Muscle of back (tissue), 13 donors: ENCODE measurements around the gene MINDY1. TPM values are rescaled to one million over a fixed set of nuclear protein-coding genes. Genes with fewer than 3 reads are reported as not detected.

Experiments
- DNase-seq, 3 donors: peaks; one replicate each; pipeline versions ENCODE4 v3.0.0 to v3.0.0-alpha.2; 2013
- long read RNA-seq, 9 donors: transcript quantifications; one replicate each; lab custom pipeline, GENCODE V29; 2026
- polyA plus RNA-seq, 10 donors: library from polyadenylated mRNA; unstranded; fragments of 120-200 nt; gene quantifications; one replicate each; pipeline ENCODE4 v1.2.1, GENCODE V29; 2013; ENCODE audit not compliant: insufficient read length in 10 of 10

MINDY1 gene, protein sequence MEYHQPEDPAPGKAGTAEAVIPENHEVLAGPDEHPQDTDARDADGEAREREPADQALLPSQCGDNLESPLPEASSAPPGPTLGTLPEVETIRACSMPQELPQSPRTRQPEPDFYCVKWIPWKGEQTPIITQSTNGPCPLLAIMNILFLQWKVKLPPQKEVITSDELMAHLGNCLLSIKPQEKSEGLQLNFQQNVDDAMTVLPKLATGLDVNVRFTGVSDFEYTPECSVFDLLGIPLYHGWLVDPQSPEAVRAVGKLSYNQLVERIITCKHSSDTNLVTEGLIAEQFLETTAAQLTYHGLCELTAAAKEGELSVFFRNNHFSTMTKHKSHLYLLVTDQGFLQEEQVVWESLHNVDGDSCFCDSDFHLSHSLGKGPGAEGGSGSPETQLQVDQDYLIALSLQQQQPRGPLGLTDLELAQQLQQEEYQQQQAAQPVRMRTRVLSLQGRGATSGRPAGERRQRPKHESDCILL
- 10 to 100 TPM; 14.8 to 22.7 (median 17.4) TPM for polyA plus RNA-seq
- long read RNA-seq, donor 1, result 0 reads
- long read RNA-seq, donor 2, result 0 reads
- long read RNA-seq, donor 3, result 0 reads
- long read RNA-seq, donor 4, result 0 reads
- long read RNA-seq, donor 5, result 0 reads
- long read RNA-seq, donor 6, result 0 reads
- long read RNA-seq, donor 7, result 0 reads
- long read RNA-seq, donor 8, result 0 reads
- long read RNA-seq, donor 9, result 0 reads

DNA sequence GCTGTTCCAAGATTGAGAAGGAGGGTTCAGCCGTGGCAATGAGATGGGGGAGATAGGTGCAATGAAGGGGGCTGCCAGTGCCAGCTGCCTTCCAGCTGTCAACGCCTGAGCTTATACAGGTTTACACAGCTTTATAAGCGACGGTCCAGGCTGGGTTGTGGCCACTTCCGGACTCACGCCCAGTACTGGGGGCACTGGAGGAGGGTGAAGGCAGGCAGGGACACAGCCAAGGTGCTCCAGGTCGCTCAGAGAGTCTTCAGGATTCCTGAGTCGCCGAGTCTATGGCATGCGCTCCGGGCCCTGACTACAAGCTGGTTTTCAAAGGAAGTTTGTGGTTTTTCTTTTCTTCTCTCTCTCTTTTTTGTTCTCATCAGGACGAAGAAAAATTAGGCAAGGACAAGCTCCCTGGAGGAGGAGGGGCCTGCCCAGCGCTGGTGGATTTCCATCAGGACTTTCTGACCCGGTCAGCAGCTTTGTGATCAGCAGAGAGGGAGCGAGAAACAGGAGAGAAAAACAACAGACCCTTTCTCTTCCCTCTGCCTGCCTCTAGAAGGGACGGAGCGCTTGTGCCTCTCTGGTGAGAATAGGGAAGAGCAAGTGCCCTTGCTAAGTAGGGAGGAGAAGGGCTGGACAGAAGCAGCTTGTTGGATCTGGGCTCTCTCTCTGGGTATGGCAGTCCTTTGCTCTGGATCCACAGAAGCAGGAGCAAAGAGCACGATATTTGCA is at the start of gene MINDY1:
Gene MINDY1, minus strand, starts transcription at position 576 of the 726 bp plus-strand sequence. CDS start 4,285 bp downstream, outside the sequence.
- peak; percentile 85 to 92 (median 85) for DNase-seq

- no peak for DNase-seq
Measured at GRCh38 chr1:151056149-151056548, 49.4 kb upstream of the MINDY1 start.

DNA sequence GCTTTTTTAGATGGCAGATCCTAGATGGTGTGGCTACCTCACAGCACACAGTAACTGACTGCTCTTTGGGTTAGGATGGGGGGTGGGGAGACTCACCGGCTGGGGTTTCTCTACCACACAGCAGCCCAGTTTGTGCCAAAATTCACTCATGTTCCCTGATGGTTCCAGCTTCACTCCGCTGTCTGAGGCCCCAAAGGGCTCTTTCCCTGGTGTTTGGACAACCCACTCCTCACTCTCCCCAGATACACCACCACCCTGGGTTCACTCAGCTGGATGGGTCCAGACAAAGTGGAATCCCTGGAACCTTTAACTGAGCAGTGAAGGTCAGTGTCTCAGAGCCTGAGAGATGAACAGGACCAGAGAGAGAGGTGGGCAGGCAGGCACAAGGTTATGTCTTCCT is 48.9 kb upstream of the MINDY1 start:
- DNase-seq, result no peak

DNA sequence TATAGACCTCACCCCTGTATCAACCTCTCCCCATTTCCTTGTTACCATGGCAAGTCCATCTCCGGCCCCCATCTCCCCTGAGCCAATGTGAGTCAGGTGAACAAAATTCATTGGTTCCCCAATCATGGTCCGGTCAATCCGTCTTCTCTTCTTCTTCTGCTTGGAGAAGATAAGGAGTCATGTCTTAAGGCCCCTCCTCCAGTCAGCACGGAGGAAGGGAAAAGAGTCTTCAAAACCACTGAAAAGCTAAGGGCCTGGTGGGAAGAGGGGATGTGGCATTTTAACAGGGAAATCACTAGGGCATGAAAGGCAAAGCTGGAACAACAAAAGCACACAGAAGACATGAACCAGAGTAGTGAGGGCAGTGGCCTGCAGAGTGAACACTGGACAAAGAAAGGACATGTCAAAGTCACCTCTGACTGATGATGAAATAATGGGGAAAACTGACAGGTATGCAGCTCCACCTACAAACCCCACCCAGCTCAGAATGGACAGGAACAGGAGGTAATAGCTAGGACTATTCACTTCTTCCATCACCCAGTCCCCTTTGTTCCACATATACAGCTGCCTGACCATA is 48.4 kb upstream of the MINDY1 start:
- DNase-seq, result no peak

DNA sequence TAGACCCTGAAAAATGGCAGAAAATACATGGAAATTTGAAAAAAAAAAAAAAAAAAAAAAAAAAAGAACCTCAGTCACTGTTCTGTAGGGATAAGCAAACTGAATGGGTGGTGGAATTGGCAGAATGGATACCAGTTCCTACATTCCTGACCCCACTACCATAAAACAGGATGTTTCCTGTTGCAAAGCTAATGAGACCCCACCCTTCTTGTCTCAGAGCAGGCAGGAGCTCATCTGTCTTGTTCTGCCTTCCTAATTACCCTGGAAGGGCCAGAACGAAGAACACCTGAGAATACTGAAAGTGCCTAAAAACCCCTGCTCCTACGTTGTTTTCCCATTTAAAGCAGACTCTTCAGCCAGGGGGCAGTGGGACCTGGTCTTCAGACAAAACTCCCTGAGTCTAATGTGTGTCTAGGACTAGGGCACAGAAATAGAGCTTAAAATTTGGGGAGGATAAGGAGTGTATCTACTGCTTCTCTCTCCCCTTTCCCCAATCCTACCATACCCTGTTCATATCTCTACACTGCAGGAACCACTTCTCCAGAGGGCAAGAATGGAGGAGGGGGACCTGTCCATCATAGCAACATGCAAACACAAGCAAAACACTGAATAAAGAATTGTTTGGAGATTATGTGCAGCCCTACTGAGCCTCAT is 44.8 kb upstream of the MINDY1 start:
- DNase-seq, result no peak

DNA sequence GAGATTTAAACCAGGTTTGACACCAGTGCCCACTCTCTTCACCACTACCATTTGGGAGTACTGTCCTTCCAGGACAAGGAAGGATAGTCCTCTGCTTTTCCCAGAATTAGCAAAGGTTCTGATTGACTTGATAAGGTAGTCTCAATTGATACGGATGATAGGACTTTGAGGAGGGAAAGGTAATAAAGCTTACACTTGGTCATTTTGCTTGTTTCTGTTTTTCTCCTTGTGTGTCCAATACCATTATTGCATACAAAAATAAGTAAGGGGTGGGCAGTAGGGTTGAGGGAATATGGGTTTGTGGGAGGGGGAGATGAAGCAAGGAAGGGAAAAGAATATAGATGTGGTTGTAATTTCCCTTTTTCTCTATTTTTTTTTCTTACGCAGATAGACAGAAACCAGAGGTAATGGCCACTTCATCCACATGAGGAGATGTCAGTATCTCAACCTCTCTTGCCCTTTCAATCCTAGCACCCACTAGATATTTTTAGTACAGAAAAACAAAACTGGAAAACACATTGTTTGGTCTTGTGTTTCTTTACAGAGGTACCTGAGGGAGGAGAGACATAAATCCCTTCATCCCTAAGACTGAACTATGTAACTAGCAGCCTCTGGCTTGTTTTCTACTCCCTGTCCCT is 43.5 kb upstream of the MINDY1 start:
- no peak for DNase-seq

- no peak for DNase-seq
Measured at GRCh38 chr1:151049458-151049857, 42.8 kb upstream of the MINDY1 start.

DNA sequence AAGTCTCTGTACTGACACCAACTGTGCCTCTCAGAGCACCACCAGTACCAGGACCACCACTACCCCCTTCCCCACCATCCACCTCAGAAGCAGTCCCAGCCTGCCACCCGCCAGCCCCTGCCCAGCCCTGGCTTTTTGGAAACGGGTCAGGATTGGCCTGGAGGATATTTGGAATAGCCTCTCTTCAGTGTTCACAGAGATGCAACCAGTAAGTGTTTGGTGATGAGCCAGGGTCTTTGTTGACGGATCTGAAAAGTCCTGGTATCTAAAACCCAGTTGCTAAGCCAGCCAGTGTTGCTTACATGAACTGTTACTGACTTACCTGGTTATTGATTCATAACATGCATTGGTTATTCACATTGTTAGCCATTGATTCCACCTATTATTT is 41.9 kb upstream of the MINDY1 start:
- no peak for DNase-seq

GRCh38 chr1:151047925-151048644 is 41.4 kb upstream of the MINDY1 start:
- peak in 2 of 3 donors; percentile 63 to 85 for DNase-seq

DNA sequence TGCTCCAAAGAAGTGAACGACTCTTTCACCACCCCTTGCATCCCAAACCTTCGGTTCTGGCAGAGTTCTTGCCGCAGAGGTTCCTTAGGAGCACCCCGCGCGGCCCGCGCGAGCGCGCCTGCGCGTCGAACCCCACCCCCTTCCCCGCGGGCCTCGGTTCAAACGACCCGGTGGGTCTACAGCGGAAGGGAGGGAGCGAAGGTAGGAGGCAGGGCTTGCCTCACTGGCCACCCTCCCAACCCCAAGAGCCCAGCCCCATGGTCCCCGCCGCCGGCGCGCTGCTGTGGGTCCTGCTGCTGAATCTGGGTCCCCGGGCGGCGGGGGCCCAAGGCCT is 40.9 kb upstream of the MINDY1 start, which contains the start of gene C1orf56:
Gene C1orf56, plus strand, starts transcription at position 161 of the 334 bp plus-strand sequence. Its CDS starts 97 bp downstream, at position 258.
- DNase-seq, result peak; percentile 67 to 92 (median 89)

GRCh38 chr1:151043163-151043562 is 36.5 kb upstream of the MINDY1 start:
- no peak for DNase-seq

DNA sequence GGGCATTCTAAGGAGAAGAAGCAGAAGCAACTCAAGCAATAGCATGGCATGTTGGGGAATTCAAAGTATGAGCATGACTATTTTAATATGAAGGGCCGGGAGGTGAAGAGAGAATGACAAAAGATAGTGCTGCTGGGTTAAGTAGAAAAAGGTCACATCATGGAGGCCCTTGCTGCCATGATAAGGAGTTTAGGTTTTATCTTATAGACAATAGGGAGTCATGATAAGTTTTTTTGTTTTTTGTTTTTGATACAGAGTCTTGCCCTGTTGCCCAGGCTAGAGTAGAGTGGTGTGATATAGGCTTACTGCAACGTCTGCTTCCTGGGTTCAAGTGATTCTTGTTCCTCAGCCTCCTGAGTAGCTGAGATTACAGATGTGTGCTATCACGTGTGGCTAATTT is 32.8 kb upstream of the MINDY1 start:
- no peak for DNase-seq

DNA sequence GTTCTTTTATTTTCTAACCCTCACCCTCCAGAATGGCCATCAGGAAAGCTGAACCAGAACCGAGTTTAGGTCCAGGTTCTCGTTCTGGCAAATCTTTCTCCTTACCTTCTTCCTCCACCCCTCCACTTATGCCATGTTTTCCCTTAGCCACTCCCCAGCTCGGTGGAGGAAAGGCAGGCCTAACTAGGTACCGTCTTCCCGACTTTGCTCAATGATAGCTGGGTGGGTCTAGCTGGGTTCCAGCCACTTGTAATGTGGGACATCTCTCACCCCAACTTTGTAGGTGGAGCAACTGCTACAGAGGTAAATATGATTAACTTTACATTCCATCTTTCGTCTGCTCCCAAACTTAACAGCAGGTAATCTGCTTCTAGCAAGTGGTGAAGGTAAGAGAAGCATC is 30.3 kb upstream of the MINDY1 start:
- no peak for DNase-seq

- DNase-seq, result no peak
Measured at GRCh38 chr1:151036356-151036755, 29.7 kb upstream of the MINDY1 start, which contains the start of gene BNIPL. BNIPL (plus strand) TSS chr1:151036586; CDS start chr1:151036726, 140 bp downstream.

DNA sequence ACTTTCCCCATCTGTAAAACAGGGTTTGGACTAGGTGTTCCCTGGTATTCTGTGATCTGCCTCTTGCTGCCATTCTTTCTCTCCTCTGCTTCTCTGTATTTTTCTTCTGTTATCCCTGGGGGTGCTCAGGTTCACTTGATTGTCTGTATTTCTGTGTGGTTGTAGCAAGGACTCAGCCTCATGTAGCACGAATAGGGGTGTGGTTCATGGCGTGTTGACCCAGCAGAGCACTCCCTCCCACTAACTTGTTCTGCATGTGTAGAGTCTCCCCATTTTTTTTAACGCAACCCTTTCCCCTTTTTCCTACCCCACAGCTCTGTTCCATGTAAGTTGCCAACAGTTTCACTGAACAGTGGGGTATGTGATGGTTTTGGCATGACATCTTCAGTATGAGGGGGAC is 28.5 kb upstream of the MINDY1 start:
- DNase-seq, result no peak

DNA sequence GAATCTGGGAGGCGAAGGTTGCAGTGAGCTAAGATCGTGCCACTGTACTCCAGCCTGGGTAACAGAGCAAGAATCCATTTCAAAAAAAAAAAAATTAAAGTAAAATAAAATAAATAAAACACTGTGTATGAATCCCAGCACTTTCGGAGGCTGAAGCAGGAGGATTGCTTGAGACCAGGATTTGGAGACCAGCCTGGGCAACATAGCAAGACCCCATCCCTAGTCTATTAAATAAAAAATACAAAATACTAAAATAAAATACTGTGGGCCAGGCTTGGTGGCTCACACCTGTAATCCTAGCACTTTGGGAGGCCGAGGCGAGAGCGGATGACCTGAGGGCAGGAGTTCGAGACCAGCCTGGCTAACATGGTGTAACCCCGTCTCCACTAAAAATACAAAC is 25.5 kb upstream of the MINDY1 start:
- no peak for DNase-seq

GRCh38 chr1:151026460-151026859 is 19.8 kb upstream of the MINDY1 start:
- DNase-seq, result no peak

GRCh38 chr1:151024540-151025146 is 17.9 kb upstream of the MINDY1 start:
- DNase-seq, result peak; percentile 61 to 75 (median 68)

DNA sequence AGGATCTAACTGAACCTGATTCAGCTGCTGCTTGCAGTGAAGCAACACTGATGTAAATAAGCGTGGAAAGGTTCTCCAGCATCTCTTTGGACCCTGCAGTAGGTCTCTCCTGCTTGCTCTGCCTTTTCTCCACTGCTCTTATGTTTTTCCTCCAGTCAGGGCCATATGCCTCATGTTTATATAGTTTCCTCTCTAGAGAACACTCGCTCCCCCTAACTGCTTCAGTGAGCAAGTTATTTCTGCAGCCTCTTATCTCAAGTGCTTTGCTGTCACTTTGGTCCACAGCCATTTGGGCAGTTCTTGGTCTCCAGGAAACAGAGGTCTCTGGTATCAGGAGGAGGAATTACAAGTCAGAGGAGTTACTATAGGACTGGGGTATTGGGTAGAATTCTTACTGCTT is 6.8 kb upstream of the MINDY1 start:
- DNase-seq, result no peak
